ENCODE measurements around the gene COL5A1. TPM values are rescaled to one million over a fixed set of nuclear protein-coding genes. Genes with fewer than 3 reads are reported as not detected.
"Not testable (repeated sequence)": the region's sequence is repeated elsewhere in the genome, so short reads cannot be mapped to it uniquely, and the experiment has no call there.

Gene COL5A1
- total RNA-seq, 4 donors from 2014 or later, result 4.0 to 12.8 (median 6.3) TPM

- 50 to 80% methylated on average over 1 to 9 of the region's 15 CpGs for WGBS, 2 donors
- DNase-seq, result no peak
- Histone ChIP-seq H3K27ac (peak overlapping the region in 3 of 4 donors; percentile 10 to 45 (median 42)), H3K27me3 (peaks cover 0 to 3% (median 0%) of the 10 kb centered on the region in 4 donors), H3K36me3 (no peaks in the 10 kb centered on the region), H3K9me3 (no peaks in the 10 kb centered on the region), H3K4me3 (no peak overlapping the region), H3K4me1 (peaks cover 3 to 34% (median 8%) of the 10 kb centered on the region in 3 donors)
- TF ChIP-seq CTCF (IDR thresholded peaks at IDR 0.05), result no peak
- TF ChIP-seq POLR2A (IDR thresholded peaks at IDR 0.05), result no peak
- intact Hi-C loops (cut with DNase I), result no loop called here
These were observed 40.4 kb downstream of the COL5A1 start for GRCh38 chr9:134682026-134682425.

GRCh38 chr9:134682651-134683364 is 41.2 kb downstream of the COL5A1 start:
- H3K27me3 ChIP-seq, result peaks cover 0 to 3% (median 0%) of the 10 kb centered on the region in 4 donors
- H3K4me1 ChIP-seq, result peaks cover 3 to 34% (median 8%) of the 10 kb centered on the region in 3 donors
- 73 to 86% methylated on average over 14 to 20 of the region's 25 CpGs for WGBS, 2 donors
- H3K9me3 ChIP-seq, result no peaks in the 10 kb centered on the region
- H3K27ac ChIP-seq, result no peak overlapping the region
- no peak overlapping the region for H3K4me3 ChIP-seq
- no peak for TF ChIP-seq CTCF (IDR thresholded peaks at IDR 0.05)
- TF ChIP-seq POLR2A (IDR thresholded peaks at IDR 0.05), result no peak
- DNase-seq, result no peak
- intact Hi-C loops (cut with DNase I), result no loop called here
- H3K36me3 ChIP-seq, result no peaks in the 10 kb centered on the region

- peaks cover 3 to 31% (median 8%) of the 10 kb centered on the region in 3 donors for H3K4me1 ChIP-seq
These were observed 42.2 kb downstream of the COL5A1 start for GRCh38 chr9:134683714-134684374.

GRCh38 chr9:134684375-134684723 is 42.7 kb downstream of the COL5A1 start:
- Histone ChIP-seq H3K27ac (no peak overlapping the region), H3K4me3 (no peak overlapping the region), H3K9me3 (no peaks in the 10 kb centered on the region), H3K4me1 (peaks cover 3 to 33% (median 8%) of the 10 kb centered on the region in 3 donors), H3K36me3 (no peaks in the 10 kb centered on the region), H3K27me3 (peaks cover 0 to 9% (median 0%) of the 10 kb centered on the region in 4 donors)
- DNase-seq, result no peak
- no peak for TF ChIP-seq POLR2A (IDR thresholded peaks at IDR 0.05)
- no peak for TF ChIP-seq CTCF (IDR thresholded peaks at IDR 0.05)
- 89 to 100% methylated on average over 2 of the region's 3 CpGs for WGBS, 2 donors
- intact Hi-C loops (cut with DNase I), result no loop called here

More at GRCh38 chr9:134683714-134684374, 42.2 kb downstream of the COL5A1 start:
- H3K4me3 ChIP-seq, result no peak overlapping the region
- no peak overlapping the region for H3K27ac ChIP-seq
- TF ChIP-seq CTCF (IDR thresholded peaks at IDR 0.05) (no peak), POLR2A (IDR thresholded peaks at IDR 0.05) (no peak)
- no peak for DNase-seq
- intact Hi-C loops (cut with DNase I), result no loop called here
- H3K27me3 ChIP-seq, result peaks cover 0 to 4% (median 0%) of the 10 kb centered on the region in 4 donors
- no peaks in the 10 kb centered on the region for H3K36me3 ChIP-seq
- H3K9me3 ChIP-seq, result no peaks in the 10 kb centered on the region
- WGBS, 2 donors, result 72 to 88% methylated on average over 5 to 11 of the region's 22 CpGs

GRCh38 chr9:134684941-134685340 is 43.3 kb downstream of the COL5A1 start:
- H3K9me3 ChIP-seq; H3K36me3 ChIP-seq; H3K27ac ChIP-seq; intact Hi-C loops (cut with DNase I); DNase-seq; H3K4me3 ChIP-seq: not testable (repeated sequence)
- Histone ChIP-seq H3K27me3 (peaks cover 0 to 10% (median 0%) of the 10 kb centered on the region in 4 donors), H3K4me1 (peaks cover 3 to 37% (median 8%) of the 10 kb centered on the region in 3 donors)

Measured in esophagus squamous epithelium (tissue), 5 donors.